BLaER1 treated with 17β-estradiol and CSF1 and Interleukin-3, amounts not matched to agents 10 nM and 100 nM (cell line): ENCODE results near the gene PKNOX2.
A peak's percentile ranks its signal among the peaks of the same experiment; 100 is the strongest.

Source experiments
- H3K27ac ChIP-seq, 11 experiments: shearing (Covaris generic); formaldehyde crosslinking; 2 replicates each; pipeline ENCODE4 v1.8.1; 2022
- H3K27me3 ChIP-seq, 11 experiments: shearing (Covaris generic); formaldehyde crosslinking; 2 replicates each; pipeline ENCODE4 v1.8.1; 2022
- H3K36me3 ChIP-seq, 11 experiments: shearing (Covaris generic); formaldehyde crosslinking; 2 replicates each; pipeline ENCODE4 v1.8.1; 2022
- H3K4me1 ChIP-seq, 10 experiments: shearing (Covaris generic); formaldehyde crosslinking; 2 replicates each; pipeline ENCODE4 v1.8.1; 2022
- H3K4me2 ChIP-seq, 11 experiments: shearing (Covaris generic); formaldehyde crosslinking; 2 replicates each; pipeline ENCODE4 v1.8.1; 2022
- H3K4me3 ChIP-seq, 10 experiments: shearing (Covaris generic); formaldehyde crosslinking; 2 replicates each; pipeline ENCODE4 v1.8.1; 2022
- H3K9ac ChIP-seq, 11 experiments: shearing (Covaris generic); formaldehyde crosslinking; 2 replicates each; pipeline ENCODE4 v1.8.1; 2022
- H3K9me3 ChIP-seq, 11 experiments: shearing (Covaris generic); formaldehyde crosslinking; replicated peaks in 1 of 11; 2 replicates each; pipeline ENCODE4 v1.8.1; 2022
- H4K20me1 ChIP-seq, 11 experiments: shearing (Covaris generic); formaldehyde crosslinking; 2 replicates each; pipeline ENCODE4 v1.8.1; 2022
- Cebpa-rat ChIP-seq, 11 experiments: shearing (Covaris generic); IDR thresholded peaks; 2 replicates each; pipeline ENCODE4 v1.8.1; 2022

Gene PKNOX2

GRCh38 chr11:125167954-125168835 is 3.6 kb downstream of the PKNOX2 start:
- no peak overlapping the region for H3K9ac ChIP-seq
- no peak for TF ChIP-seq Cebpa-rat (IDR thresholded peaks at IDR 0.05)
- no peak overlapping the region for H3K27ac ChIP-seq
- no peaks in the 10 kb centered on the region for H3K36me3 ChIP-seq
- no peak overlapping the region for H3K4me2 ChIP-seq
- peaks cover 63 to 78% (median 72%) of the 10 kb centered on the region in 11 experiments for H3K27me3 ChIP-seq
- no peak overlapping the region for H3K4me3 ChIP-seq
- peaks cover 0 to 40% (median 24%) of the 10 kb centered on the region in 11 experiments; a peak in 16 of 22 replicates for H4K20me1 ChIP-seq
- H3K9me3 ChIP-seq = no peaks in the 10 kb centered on the region
- H3K4me1 ChIP-seq = peaks cover 9 to 19% (median 15%) of the 10 kb centered on the region in 10 experiments; a peak in 17 of 20 replicates

- Histone ChIP-seq H3K4me2 (no peak overlapping the region), H3K9me3 (no peaks in the 10 kb centered on the region), H3K9ac (no peak overlapping the region), H3K4me1 (peaks cover 9 to 23% (median 19%) of the 10 kb centered on the region in 10 experiments; a peak in 17 of 20 replicates), H3K27me3 (peaks cover 55 to 70% (median 64%) of the 10 kb centered on the region in 11 experiments), H3K27ac (no peak overlapping the region), H3K36me3 (no peaks in the 10 kb centered on the region), H4K20me1 (peaks cover 0 to 32% (median 20%) of the 10 kb centered on the region in 11 experiments; a peak in 16 of 22 replicates), H3K4me3 (no peak overlapping the region)
- no peak for TF ChIP-seq Cebpa-rat (IDR thresholded peaks at IDR 0.05)
These were observed 4.4 kb downstream of the PKNOX2 start for GRCh38 chr11:125168918-125169456.

GRCh38 chr11:125170001-125170509 is 5.5 kb downstream of the PKNOX2 start:
- peaks cover 46 to 59% (median 54%) of the 10 kb centered on the region in 11 experiments for H3K27me3 ChIP-seq

GRCh38 chr11:125170510-125171031 is 6.0 kb downstream of the PKNOX2 start:
- H3K4me3 ChIP-seq = no peak overlapping the region
- peaks cover 0 to 20% (median 11%) of the 10 kb centered on the region in 11 experiments; a peak in 16 of 22 replicates for H4K20me1 ChIP-seq
- H3K27ac ChIP-seq = no peak overlapping the region
- no peaks in the 10 kb centered on the region for H3K36me3 ChIP-seq
- H3K27me3 ChIP-seq = peaks cover 41 to 54% (median 49%) of the 10 kb centered on the region in 11 experiments
- H3K4me1 ChIP-seq = peaks cover 19 to 30% (median 27%) of the 10 kb centered on the region in 10 experiments
- no peaks in the 10 kb centered on the region for H3K9me3 ChIP-seq
- H3K9ac ChIP-seq = no peak overlapping the region
- no peak overlapping the region for H3K4me2 ChIP-seq
- no peak for TF ChIP-seq Cebpa-rat (IDR thresholded peaks at IDR 0.05)

More at GRCh38 chr11:125170001-125170509, 5.5 kb downstream of the PKNOX2 start:
- no peak overlapping the region for H3K9ac ChIP-seq
- H3K4me1 ChIP-seq = peaks cover 14 to 30% (median 26%) of the 10 kb centered on the region in 10 experiments
- peaks cover 0 to 25% (median 16%) of the 10 kb centered on the region in 11 experiments; a peak in 16 of 22 replicates for H4K20me1 ChIP-seq
- TF ChIP-seq Cebpa-rat (IDR thresholded peaks at IDR 0.05) = no peak
- no peak overlapping the region for H3K4me2 ChIP-seq
- H3K27ac ChIP-seq = no peak overlapping the region
- no peak overlapping the region for H3K4me3 ChIP-seq
- no peaks in the 10 kb centered on the region for H3K36me3 ChIP-seq
- H3K9me3 ChIP-seq = no peaks in the 10 kb centered on the region

GRCh38 chr11:125171974-125172373 is 7.4 kb downstream of the PKNOX2 start:
- peaks cover 0 to 15% (median 0%) of the 10 kb centered on the region in 11 experiments; a peak in 5 of 22 replicates for H4K20me1 ChIP-seq
- H3K4me3 ChIP-seq = no peak overlapping the region
- H3K9me3 ChIP-seq = no peaks in the 10 kb centered on the region
- H3K36me3 ChIP-seq = no peaks in the 10 kb centered on the region
- TF ChIP-seq Cebpa-rat (IDR thresholded peaks at IDR 0.05) = no peak
- H3K27me3 ChIP-seq = peaks cover 27 to 40% (median 35%) of the 10 kb centered on the region in 11 experiments
- no peak overlapping the region for H3K9ac ChIP-seq
- no peak overlapping the region for H3K27ac ChIP-seq
- H3K4me2 ChIP-seq = no peak overlapping the region
- H3K4me1 ChIP-seq = peaks cover 24 to 36% (median 34%) of the 10 kb centered on the region in 10 experiments

- H3K9ac ChIP-seq = no peak overlapping the region
- peaks cover 30 to 46% (median 45%) of the 10 kb centered on the region in 10 experiments for H3K4me1 ChIP-seq
- H3K9me3 ChIP-seq = no peaks in the 10 kb centered on the region
- no peak for TF ChIP-seq Cebpa-rat (IDR thresholded peaks at IDR 0.05)
- no peak overlapping the region for H3K27ac ChIP-seq
- H3K4me3 ChIP-seq = no peak overlapping the region
- H3K27me3 ChIP-seq = peaks cover 16 to 30% (median 24%) of the 10 kb centered on the region in 11 experiments
- H3K4me2 ChIP-seq = no peak overlapping the region
- no peaks in the 10 kb centered on the region for H3K36me3 ChIP-seq
- H4K20me1 ChIP-seq = peaks cover 0 to 6% (median 0%) of the 10 kb centered on the region in 11 experiments; a peak in 3 of 22 replicates
These were observed 8.5 kb downstream of the PKNOX2 start for GRCh38 chr11:125173027-125173426.

GRCh38 chr11:125173556-125173955 is 9.0 kb downstream of the PKNOX2 start:
- Histone ChIP-seq H3K27ac (no peak overlapping the region), H3K4me3 (no peak overlapping the region), H3K9me3 (no peaks in the 10 kb centered on the region), H3K4me1 (peaks cover 30 to 49% (median 47%) of the 10 kb centered on the region in 10 experiments), H3K36me3 (no peaks in the 10 kb centered on the region), H3K27me3 (peaks cover 11 to 24% (median 19%) of the 10 kb centered on the region in 11 experiments), H3K9ac (no peak overlapping the region), H4K20me1 (peaks cover 0 to 6% (median 0%) of the 10 kb centered on the region in 11 experiments; a peak in 2 of 22 replicates), H3K4me2 (peak overlapping the region in 5 of 11 experiments; percentile 71 to 92 (median 88); a peak in 5 of 22 replicates)
- TF ChIP-seq Cebpa-rat (IDR thresholded peaks at IDR 0.05) = no peak

GRCh38 chr11:125174057-125174456 is 9.5 kb downstream of the PKNOX2 start:
- peak overlapping the region in 7 of 11 experiments; percentile 71 to 92 (median 88); a peak in 10 of 22 replicates for H3K4me2 ChIP-seq
- no peak overlapping the region for H3K9ac ChIP-seq
- no peak overlapping the region for H3K4me3 ChIP-seq
- H3K27ac ChIP-seq = no peak overlapping the region
- TF ChIP-seq Cebpa-rat (IDR thresholded peaks at IDR 0.05) = no peak
- H3K4me1 ChIP-seq = peaks cover 30 to 49% (median 47%) of the 10 kb centered on the region in 10 experiments
- peaks cover 0 to 6% (median 0%) of the 10 kb centered on the region in 11 experiments; a peak in 2 of 22 replicates for H4K20me1 ChIP-seq
- H3K27me3 ChIP-seq = peaks cover 6 to 19% (median 14%) of the 10 kb centered on the region in 11 experiments
- H3K36me3 ChIP-seq = no peaks in the 10 kb centered on the region
- no peaks in the 10 kb centered on the region for H3K9me3 ChIP-seq
